CD4-positive, alpha-beta T cell treated with Interleukin-2 at 100 ng/mL for 4 hours (primary cell): ENCODE data around the gene LIMS1.
A peak's percentile ranks its signal among the peaks of the same experiment; 100 is the strongest.
"Not testable (repeated sequence)": the region's sequence is repeated elsewhere in the genome, so short reads cannot be mapped to it uniquely, and the experiment has no call there.

Experiments
- DNase-seq: peaks from one replicate; pipeline ENCODE4 v3.0.0-alpha.2; 2020; ENCODE audit warnings: low spot score

The LIMS1 gene

DNA sequence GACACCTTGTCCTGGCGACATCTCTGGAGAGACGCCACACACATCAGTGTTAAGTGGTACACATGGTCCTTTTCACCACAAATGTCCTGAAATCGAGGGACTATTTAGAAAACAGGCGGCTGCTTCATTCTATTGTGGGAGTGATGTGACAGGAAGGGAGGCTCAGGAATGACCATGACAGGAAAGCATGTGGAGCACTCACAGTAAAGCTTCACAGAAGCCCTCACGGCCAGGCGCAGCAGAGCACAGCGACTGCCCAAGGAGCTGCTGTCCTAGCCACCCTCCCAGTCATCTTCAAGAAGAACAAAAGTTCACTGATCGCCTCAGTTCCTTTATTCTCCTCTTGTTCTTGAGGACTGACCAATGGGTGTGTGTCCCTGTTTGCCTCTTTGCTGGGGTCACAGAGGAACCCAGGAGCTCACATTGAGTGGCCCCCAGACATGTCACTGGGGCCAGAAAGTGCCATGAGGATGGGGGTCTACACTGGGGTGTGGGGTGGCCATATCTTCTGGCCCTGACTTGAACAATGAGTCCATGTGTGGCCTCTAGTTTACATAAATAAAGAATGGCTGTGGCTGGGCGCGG is 100.4 kb downstream of the LIMS1 start:
- no peak for DNase-seq

DNA sequence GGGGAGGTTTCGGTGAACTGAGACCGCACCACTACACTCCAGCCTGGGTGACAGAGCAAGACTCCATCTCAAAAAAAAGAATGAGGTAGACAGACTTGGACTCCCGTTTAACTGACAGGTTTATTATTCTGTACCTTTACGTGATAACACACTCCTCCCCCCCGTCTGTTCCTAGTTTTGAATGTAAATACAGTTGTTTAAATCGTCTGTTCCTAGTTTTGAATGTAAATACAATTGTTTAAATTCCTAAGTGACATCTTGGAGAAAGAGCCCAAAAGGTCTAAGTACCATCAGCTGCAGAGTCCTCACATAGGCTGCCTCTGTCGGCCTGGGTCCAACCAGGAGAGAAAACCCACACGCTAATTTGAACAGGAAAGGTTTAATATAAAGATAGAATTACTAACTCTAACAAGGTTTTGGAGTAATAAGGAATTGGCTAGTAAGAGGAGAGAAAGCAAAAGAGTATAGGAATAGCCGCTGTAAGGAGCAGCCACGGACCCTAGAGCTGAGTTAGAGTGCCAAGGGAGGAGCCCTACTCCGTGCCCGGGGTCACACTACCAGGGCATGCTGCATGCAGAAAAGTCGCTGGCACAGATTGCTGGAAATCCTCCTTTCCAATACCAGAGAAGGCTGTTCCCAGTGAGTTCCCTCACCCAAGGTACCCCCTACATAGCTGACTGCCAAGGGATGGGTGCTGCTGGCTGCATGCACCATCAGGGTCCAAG is 101.5 kb downstream of the LIMS1 start:
- no peak for DNase-seq

DNA sequence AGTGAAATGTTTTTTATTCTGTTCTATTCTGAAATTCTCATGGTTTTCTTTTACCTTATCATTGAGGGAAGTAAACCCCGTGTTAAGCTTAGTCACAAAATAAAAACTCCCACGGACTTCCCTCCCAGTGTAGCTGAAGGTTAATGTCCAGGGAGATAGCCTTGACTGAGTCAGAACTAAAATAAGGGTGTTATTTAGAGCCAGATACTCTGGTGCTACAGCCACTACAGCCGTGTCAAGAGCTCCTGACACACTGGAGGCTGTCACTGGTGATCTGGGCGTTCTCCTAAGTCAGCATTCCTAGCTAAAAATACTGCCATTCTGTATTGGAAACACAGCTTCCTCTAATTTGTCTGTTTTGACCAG is 103.0 kb downstream of the LIMS1 start:
- DNase-seq, result no peak

DNA sequence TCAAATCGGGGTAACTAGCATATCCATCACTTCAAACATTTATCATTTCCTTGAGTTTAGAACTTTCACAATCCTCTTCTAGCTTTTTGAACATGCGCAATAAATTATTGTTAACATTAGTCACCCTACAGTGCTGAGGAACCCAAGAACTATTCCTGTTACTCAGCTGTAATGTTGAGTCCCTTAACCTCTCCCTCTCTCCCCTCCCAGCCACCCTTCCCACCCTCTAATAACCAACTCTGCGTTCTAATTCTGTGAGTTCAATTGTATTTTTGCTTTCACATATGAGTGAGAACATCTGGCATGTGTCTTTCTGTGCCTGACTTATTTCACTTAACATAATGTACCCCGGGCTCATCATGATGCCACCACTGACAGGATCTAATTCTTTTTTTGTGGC is 106.5 kb downstream of the LIMS1 start:
- DNase-seq, result no peak

DNA sequence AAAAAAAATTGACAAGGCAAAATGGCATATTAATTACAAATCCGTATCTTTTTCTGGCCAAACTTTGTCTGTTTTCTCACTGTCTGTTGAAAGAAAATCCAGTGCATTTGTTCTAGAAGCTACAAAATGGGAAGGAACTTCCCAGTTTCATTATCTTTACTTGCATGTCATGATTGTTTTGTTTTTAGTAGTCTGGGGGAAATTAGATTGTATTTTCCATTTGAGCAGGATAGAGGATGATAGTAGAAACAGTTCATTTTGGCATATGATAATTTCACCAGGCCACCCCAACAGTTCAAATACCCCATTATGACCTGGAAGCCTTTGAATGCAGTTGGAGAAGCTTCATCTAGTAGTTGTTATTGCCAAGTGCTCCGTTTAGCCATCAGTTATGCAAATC is 107.5 kb downstream of the LIMS1 start:
- DNase-seq, result no peak

DNA sequence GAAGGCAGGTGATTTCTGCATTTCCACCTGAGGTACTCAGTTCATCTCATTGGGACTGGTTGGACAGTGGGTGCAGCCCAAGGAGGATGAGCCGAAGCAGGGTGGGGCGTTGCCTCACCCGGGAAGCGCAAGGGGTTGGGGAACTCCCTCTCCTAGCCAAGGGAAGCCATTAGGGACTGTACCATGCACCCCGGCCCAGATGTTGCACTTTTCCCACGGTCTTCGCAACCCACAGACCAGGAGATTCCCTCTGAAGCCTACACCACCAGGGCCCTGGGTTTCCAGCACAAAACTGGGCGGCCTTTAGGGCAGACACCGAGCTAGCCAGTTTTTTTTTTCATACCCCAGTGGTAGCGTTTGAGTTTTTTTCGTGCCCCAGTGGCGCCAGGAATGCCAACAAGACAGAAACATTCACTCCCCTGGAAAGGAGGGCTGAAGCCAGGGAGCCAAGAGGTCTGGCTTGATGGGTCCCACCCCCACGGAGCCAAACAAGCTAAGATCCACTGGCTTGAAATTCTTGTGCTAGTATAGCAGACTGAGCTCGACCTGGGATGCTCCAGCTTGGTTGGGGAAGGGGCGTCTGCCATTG is 109.1 kb downstream of the LIMS1 start:
- DNase-seq, result no peak

DNA sequence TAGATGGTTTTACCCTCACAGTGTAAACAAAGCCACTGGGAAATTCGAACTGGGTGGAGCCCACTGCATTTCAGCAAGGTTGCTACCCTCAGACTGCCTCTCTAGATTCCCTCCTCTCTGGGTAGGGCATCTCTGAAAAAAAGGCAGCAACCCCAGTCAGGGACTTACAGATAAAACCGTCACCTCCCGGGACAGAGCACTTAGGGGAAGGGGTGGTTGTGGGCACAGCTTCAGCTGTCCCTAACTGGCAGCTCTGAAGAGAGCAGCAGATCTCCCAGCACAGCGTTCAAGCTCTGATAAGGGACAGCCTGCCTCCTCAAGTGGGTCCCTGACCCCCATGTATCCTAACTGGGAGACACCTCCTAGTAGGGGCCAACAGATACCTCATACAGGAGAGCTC is 109.6 kb downstream of the LIMS1 start:
- not testable (repeated sequence) for DNase-seq

DNA sequence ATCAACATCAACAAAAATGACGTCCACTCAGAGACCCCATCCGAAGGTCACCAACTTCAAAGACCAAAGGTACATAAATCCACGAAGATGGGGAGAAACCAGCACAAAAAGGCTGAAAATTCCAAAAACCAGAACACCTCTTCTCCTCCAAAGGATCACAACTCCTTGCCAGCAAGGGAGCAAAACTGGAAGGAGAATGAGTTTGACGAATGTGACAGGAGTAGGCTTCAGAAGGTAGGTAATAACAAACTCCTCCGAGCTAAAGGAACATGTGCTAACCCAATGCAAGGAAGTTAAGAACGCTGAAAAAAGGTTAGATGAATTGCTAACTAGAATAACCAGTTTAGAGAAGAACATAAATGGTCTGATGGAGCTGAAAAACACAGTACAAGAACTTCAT is 110.2 kb downstream of the LIMS1 start:
- DNase-seq, result not testable (repeated sequence)

DNA sequence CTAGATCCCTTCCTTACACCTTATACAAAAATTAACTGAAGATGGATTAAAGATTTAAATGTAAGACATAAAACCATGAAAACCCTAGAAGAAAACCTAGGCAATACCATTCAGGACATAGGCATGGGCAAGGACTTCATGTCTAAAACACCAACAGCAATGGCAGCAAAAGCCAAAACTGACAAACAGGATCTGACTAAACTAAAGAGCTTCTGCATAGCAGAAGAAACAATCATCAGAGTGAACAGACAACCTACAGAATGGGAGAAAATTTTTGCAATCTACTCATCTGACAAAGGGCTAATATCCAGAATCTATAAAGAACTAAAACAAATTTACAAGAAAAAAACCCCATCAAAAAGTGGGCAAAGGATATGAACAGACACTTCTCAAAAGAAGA is 114.5 kb downstream of the LIMS1 start:
- DNase-seq, result not testable (repeated sequence)

DNA sequence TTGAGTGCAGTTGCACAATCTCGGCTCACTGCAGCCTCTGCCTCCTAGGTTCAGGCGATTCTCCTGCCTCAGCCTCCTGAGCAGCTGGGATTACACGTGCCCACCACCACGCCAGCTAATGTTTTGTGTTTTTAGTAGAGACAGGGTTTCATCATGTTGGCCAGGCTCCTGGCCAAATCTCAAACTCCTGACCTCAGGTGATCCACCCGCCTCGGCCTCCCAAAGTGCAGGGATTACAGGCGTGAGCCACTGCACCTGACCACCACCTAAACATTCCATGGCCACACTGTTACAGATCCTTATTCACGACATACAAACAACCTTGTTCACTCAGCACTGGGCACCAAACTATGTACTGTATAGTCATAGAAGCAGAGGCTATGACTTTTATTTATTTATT is 116.2 kb downstream of the LIMS1 start:
- not testable (repeated sequence) for DNase-seq

DNA sequence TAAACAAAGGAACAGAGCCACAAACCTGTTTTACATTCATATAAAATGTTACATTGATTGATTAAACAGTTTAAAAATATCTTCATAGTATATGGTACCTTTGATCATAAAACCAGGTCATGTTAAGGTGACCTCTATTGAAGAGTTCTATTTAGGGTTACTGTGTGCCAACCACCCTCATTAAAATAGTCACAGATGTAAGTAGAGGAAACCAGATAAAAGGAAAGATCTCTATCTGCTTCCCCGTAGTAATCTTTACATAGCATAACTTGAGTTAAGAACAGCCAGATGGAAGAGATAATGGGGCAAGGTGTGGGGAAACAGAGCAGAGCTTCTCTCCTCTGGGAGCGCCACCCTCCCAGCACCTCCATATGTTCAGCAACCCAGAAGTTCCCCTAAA is 117.2 kb downstream of the LIMS1 start:
- DNase-seq, result not testable (repeated sequence)

DNA sequence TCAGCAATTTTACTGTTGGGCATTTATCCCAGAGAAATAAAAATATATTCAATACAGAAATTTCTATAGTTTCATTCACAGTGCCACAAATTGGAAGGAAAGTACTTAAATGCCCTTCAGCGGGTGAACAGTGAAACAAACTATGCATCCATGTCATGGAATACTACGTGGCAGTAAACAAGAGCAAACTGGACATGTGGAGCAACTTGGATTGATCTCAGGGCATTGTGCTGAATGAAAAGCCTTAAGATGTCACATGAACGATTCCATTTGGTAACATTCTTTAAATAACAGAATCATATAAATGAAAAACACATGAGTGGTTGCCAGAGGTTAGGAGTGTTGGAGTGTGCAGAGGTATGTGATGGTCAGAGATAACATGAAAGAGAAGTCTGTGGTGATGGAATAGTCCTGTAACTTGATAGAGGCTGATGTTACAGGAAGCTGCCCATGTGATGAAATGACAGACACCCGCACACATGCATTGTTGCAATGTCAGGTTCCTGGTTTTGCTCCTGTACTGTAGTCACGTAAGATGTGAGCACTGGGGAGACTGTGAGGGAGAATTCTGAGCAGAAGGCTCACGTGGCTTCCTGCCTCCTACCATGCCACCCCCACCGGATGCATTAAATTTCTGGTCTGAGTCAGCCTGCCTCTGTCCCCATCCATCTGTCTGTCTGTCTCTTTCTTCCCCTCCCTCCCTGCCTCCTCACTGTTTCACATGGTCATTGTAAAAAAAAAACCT is 118.1 kb downstream of the LIMS1 start:
- DNase-seq, result peak; percentile 57

DNA sequence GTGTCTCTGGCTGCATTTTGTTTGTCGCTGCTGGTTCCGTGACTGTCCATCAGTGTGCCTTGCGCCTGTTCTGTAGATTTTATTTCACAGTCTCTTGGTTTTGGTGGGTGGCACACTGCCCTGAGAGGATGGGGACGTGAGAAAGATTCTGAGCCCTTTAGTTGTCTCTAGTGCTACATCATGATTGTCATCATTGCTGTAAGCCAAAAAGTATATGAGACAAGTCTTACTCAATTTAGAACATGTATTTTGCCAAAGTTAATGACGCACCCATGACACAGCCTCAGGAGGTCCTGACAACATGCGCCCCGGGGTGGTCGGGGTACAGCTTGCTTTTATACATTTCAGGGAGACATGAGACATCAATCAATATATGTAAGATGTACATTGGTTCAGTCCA is 119.2 kb downstream of the LIMS1 start:
- not testable (repeated sequence) for DNase-seq

DNA sequence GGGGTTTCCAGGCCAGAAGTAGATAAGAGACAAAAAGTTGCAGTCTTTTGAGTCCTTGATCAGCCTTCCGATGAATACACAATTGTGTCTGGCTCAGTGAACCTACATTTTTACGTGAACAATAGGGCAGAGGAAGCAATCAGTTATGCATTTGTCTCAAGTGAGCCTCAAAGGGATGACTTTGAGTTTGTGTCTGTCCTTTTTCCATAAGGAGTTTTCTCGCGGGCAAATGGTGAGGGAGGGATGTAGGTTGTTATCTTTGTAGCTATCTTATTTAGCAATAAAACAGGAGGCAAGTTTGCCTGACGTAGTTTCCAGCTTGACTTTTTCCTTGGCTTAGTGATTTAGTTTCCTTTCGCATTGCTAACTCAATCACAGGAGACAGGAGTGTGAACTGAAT is 119.6 kb downstream of the LIMS1 start:
- not testable (repeated sequence) for DNase-seq

DNA sequence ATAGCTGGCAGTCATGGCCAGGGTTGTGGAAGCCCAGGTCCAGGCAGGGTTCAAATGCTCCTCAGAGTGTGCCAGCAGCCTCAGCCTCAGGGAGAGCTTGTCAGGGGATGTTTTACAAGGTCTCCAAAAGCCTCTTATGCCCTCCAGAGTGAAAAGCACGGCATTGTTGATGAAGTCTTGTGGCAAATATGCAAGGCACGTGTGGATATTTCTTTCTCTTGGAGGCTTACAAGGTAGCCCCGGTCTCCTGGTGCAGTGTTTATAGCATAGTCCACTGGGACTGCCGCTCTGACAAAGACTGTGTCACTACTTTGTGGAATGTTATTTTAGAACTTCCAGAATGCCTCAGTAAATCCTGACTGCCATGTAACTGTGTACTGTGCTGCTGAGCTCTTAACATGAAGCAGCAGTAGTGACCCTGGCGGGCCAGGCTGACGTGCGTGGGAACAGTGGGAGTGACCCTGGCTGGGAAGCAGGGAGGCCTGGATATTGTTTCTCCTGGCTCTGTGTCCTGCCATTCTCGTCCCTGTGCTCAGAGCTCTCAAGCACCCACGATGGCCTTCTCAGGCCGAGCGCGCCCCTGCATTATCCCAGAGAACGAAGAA is 120.4 kb downstream of the LIMS1 start:
- not testable (repeated sequence) for DNase-seq

DNA sequence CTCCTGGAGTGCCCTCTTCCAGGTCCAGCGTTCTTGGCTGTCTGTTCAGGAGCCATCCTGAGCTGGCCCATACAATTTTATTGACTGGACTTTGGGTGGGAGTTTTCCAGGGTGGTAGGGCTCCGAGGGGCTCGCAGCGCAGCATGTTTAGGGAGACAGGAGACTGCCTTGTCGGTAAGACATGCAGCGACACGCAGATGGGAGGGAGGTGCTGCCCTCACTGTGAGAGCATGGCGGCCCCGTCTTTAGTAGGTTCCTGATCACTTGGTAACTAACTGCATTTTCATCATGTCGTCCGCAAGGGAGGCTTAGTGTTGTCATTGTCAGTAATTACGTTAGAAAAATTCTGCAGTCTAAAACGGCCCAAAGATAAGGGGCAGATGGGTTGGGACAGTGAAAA is 121.0 kb downstream of the LIMS1 start:
- DNase-seq, result not testable (repeated sequence)

DNA sequence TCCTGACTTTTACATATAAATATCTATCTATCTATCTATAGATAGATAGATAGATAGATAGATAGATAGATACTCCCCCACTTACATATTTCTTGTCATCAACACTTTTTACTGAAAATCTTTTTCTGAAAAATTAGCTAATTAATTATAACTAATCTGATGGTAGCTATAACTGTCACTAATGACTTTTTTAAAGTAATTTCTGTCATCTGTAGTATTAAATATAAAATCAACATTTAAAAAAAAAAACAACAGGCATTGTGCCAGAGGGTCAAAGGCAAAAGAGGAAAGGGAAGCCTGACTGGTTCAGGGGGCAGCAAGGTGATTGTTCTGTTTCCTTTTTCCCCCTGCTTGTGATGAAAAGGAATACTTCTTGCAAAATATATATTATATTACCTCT is 122.0 kb downstream of the LIMS1 start:
- DNase-seq, result not testable (repeated sequence)

DNA sequence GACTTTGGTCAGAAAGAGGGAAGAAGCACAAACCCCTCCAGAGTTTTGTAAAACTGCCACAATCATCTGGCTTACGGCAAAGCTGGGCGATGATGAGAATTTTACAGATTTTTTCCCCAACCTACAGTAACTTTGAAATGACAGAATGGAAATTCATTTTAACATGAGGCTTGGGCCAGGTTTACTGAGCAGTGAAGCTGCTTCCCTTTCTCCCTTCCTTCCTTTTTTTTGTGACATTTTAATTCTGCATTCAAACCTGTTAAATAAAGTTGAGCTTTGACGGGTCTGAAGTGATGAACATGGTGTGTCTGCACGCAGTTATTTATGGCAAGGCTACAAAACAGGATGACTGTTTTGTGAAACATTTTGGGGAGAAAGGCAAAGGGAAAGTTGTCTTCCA is 123.2 kb downstream of the LIMS1 start:
- not testable (repeated sequence) for DNase-seq

DNA sequence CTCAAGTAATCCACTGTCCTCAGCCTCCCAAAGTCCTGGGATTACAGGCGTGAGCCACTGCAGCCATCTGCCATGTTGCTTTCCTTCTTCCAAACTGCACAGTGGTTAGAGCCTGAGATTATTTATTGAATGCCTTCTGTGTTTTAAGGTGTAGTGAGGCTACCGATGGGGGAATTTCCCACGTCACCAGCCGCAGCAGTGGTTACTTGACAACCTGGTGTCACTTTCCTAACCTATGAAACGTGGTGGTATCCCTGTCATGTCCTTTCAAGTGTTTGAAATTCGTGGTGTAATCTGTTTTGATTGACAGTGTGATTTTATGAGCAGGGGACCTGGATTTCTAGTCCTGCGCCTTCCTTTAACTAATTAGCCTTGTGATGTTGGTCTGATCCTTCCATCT is 124.3 kb downstream of the LIMS1 start:
- not testable (repeated sequence) for DNase-seq

DNA sequence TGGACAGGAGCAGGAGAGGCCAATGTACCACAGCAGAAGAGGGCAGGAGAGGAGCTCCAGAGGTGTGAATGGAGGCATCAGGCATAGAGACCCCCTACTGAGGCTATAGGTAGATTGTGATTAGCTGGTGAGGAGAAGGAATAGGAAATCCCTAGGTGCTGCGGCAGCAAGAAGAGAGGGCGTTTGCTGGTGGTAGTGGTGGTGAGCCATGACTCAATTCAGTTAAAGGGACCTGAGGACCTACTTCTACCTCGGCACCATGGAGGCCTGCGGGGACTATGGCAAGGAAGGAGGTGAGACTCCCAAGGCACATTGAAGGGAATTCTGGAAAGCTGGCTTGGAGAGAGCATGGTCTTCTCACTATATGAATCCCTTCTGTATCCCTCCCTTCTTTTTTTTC is 127.2 kb downstream of the LIMS1 start:
- not testable (repeated sequence) for DNase-seq

DNA sequence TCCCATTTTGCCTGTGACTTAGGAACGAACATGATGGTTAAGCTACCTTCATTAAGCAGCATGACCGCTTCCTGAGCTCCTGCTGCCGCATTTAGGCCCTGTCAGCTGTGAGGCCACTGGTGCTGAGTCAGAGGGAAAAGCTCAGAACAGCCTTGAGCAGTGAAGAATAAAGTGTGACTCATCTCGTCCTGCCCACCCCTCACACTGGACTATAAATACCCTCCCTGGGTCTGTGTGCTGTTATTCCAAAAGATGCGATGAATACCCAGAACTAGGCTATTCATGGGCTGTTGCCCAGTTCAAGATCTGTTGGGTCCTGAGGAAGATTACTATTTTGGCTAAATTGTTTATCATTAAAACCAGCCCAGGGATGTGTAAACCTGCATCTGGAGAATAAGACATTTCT is 127.9 kb downstream of the LIMS1 start:
- not testable (repeated sequence) for DNase-seq

DNA sequence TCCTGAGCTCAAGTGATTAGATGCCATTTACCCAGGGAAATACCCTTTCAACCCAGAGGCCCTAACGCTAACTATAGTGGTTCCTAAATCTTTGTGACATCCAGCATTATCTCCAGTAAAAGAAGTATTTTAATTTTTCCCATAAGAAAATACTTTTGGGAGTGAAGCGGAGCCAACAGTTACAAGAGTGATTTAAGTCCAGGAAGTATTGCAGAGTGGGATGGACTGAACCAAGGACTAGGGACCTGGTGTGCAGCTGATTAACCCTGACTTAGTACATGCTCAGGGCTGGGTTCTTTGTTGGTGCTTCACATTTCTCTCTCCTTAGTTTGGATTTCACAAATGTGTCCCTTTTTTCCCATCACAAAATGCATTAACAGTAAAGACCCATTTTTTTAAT is 129.1 kb downstream of the LIMS1 start:
- not testable (repeated sequence) for DNase-seq
